Colon (tissue), 2 donors: ENCODE measurements around the gene EFCAB11.

Experiments
- FAIRE-seq: peaks from 2 replicates; lab custom pipeline; 2012; peaks lifted over from hg19 to GRCh38; lab: Jason Lieb, UNC
- donor health status: control.
- donor health status: control.

Gene EFCAB11

GRCh38 chr14:89814126-89814525 is 140.4 kb downstream of the EFCAB11 start:
- no peak for FAIRE-seq

GRCh38 chr14:89813617-89814031 is 140.9 kb downstream of the EFCAB11 start:
- no peak for FAIRE-seq

- FAIRE-seq, result no peak
These were observed 142.5 kb downstream of the EFCAB11 start for GRCh38 chr14:89811954-89812575.

GRCh38 chr14:89810101-89810500 is 144.4 kb downstream of the EFCAB11 start:
- FAIRE-seq, result no peak

GRCh38 chr14:89807892-89808291 is 146.6 kb downstream of the EFCAB11 start:
- no peak for FAIRE-seq

GRCh38 chr14:89807151-89807550 is 147.4 kb downstream of the EFCAB11 start:
- no peak for FAIRE-seq

- no peak for FAIRE-seq
These were observed 148.1 kb downstream of the EFCAB11 start for GRCh38 chr14:89806451-89806850.

GRCh38 chr14:89805501-89805900 is 149.0 kb downstream of the EFCAB11 start:
- FAIRE-seq, result no peak

GRCh38 chr14:89803542-89803941 is 151.0 kb downstream of the EFCAB11 start:
- no peak for FAIRE-seq

- FAIRE-seq, result no peak
These were observed 153.4 kb downstream of the EFCAB11 start for GRCh38 chr14:89801136-89801535.

GRCh38 chr14:89798212-89798773 is 156.2 kb downstream of the EFCAB11 start:
- FAIRE-seq, result no peak

- no peak for FAIRE-seq
These were observed 157.4 kb downstream of the EFCAB11 start for GRCh38 chr14:89797148-89797547.

- FAIRE-seq, result no peak
These were observed 160.4 kb downstream of the EFCAB11 start for GRCh38 chr14:89794096-89794495.

GRCh38 chr14:89793367-89793716 is 161.2 kb downstream of the EFCAB11 start:
- FAIRE-seq, result no peak

GRCh38 chr14:89792489-89793366 is 161.8 kb downstream of the EFCAB11 start:
- FAIRE-seq, result no peak

- no peak for FAIRE-seq
These were observed 167.0 kb downstream of the EFCAB11 start for GRCh38 chr14:89787525-89787924.

- FAIRE-seq, result no peak
These were observed 173.5 kb downstream of the EFCAB11 start for GRCh38 chr14:89781046-89781445.

GRCh38 chr14:89779707-89780106 is 174.8 kb downstream of the EFCAB11 start:
- FAIRE-seq, result no peak

- FAIRE-seq, result no peak
These were observed 178.6 kb downstream of the EFCAB11 start for GRCh38 chr14:89775946-89776345.

- no peak for FAIRE-seq
These were observed 179.4 kb downstream of the EFCAB11 start for GRCh38 chr14:89775151-89775550.

GRCh38 chr14:89773644-89774316 is 180.8 kb downstream of the EFCAB11 start:
- no peak for FAIRE-seq

GRCh38 chr14:89773151-89773550 is 181.4 kb downstream of the EFCAB11 start:
- FAIRE-seq, result no peak

GRCh38 chr14:89771251-89771650 is 183.3 kb downstream of the EFCAB11 start:
- no peak for FAIRE-seq
